ENCODE results near the gene PTCD1. TPM values are rescaled to one million over a fixed set of nuclear protein-coding genes. Genes with fewer than 3 reads are reported as not detected.

PTCD1 gene
- total RNA-seq, 1 donor from 2014 or later = 6.6 TPM

DNA sequence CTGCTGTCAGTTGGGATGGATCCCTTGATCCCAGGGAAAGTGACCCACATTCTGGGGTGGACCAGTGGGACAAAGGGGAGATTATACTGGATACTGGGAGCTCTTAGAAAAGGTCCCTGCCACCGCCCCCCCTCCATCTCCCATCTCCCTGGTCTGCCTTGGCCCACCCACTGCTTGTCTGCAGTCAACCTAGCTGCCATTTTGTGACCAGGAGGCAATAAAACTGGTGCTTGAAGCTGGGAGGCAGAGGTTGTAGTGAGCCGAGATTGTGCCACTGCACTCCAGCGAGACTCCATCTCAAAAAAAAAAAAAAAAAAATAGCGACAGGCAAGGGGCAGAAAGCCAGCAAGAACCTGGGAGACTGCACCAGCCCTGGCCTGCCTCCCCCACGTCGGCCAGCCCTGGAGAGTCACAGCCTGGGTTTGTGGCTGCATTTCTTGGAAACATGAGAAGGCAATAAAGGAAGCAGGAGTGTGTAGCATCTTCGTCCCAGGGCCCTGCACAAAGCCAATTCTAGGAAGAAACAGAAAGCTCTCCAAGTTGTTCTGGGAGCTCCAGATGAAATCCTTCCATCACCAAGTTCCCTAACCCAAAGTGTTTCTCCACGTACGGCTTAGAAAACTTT is 68.7 kb downstream of the PTCD1 start:
- no peak for DNase-seq (ENCODE audit: low spot score)

- DNase-seq (ENCODE audit: low spot score) = no peak
These were observed 69.7 kb downstream of the PTCD1 start for GRCh38 chr7:99368750-99369389.

Other genes starting within 250 kb of the PTCD1 start
- not detected for gene KPNA7, start 230.7 kb downstream of the PTCD1 start, total RNA-seq
- gene MYH16, start 166.0 kb downstream of the PTCD1 start, total RNA-seq = not detected
- 127 TPM for gene ARPC1A, start 112.9 kb downstream of the PTCD1 start, total RNA-seq
- 94.0 TPM for gene ARPC1B, start 64.1 kb downstream of the PTCD1 start, total RNA-seq
- 95.1 TPM for gene PDAP1, start 30.2 kb downstream of the PTCD1 start, total RNA-seq
- gene BUD31, start 29.8 kb downstream of the PTCD1 start, total RNA-seq = 104 TPM
- gene CPSF4, start 145 bp upstream of the PTCD1 start, total RNA-seq = 40.8 TPM
- 261 TPM for gene ATP5MF, start 27.4 kb upstream of the PTCD1 start, total RNA-seq
- 20.6 TPM for gene ZNF789, start 34.1 kb upstream of the PTCD1 start, total RNA-seq
- gene ZNF394, start 61.5 kb upstream of the PTCD1 start, total RNA-seq = 39.8 TPM
- 9.4 TPM for gene ZKSCAN5, start 65.9 kb upstream of the PTCD1 start, total RNA-seq
- gene FAM200A, start 113.3 kb upstream of the PTCD1 start, total RNA-seq = 8.7 TPM
- gene ZNF655, start 119.8 kb upstream of the PTCD1 start, total RNA-seq = 96.5 TPM
- 2.9 TPM for gene TMEM225B, start 159.5 kb upstream of the PTCD1 start, total RNA-seq
- 23.1 TPM for gene ZSCAN25, start 178.1 kb upstream of the PTCD1 start, total RNA-seq
- 104 TPM for gene CYP3A5, start 241.2 kb upstream of the PTCD1 start, total RNA-seq

All from ureter (tissue), 1 donor.